K562 (cell line): ENCODE measurements around the gene LAMA2. TPM values are rescaled to one million over a fixed set of nuclear protein-coding genes. Genes with fewer than 3 reads are reported as not detected.

ENCODE experiments used
- ATAC-seq: fragments of 200-7000 bp; cut with Tn5 transposase; 3 replicates; pipeline ENCODE4 v1.9.1; 2020; ENCODE audit warnings: moderate library complexity
- BruUV-seq: library from RNA; stranded (reverse); fragments of 400-500 nt; replicated peaks from 2 replicates; lab custom pipeline; 2021; lab: Mats Ljungman, UMichigan
- CTCF ChIA-PET: fragments of 300-600 bp; formaldehyde crosslinking; extraction: SDS; loops from one replicate; lab custom pipeline; 2021; ENCODE audit warnings: low intra/inter-chr PET ratio; lab: Yijun Ruan, JAX
- POLR2A ChIA-PET: fragments of 300-600, 350-650 bp; sonication (Branson Sonifier 250); formaldehyde crosslinking; extraction: SDS; loops from one replicate; lab custom pipeline; 2021; ENCODE audit warnings: antibody characterized with exemption, inconsistent platforms; lab: Yijun Ruan, JAX
- DNase-seq, 4 experiments: peaks; one replicate each; pipeline versions ENCODE4 v3.0.0 to v3.0.0-alpha.2; 2011 to 2018; ENCODE audit warnings: low spot score in 3 of 4, mixed read lengths in 3 of 4; ENCODE audit errors: extremely low read depth in 1 of 4
- FAIRE-seq: peaks from 2 replicates; lab custom pipeline; 2011; peaks lifted over from hg19 to GRCh38; lab: Jason Lieb, UNC
- H2AFZ ChIP-seq: 2 replicates; pipeline ENCODE4 v1.6.0; 2011; ENCODE audit warnings: low read depth, low read length, control low read depth, inconsistent platforms
- H3K27ac ChIP-seq: fragments of 200-600 bp; 3 replicates; pipeline ENCODE4 v1.8.0; 2011; ENCODE audit warnings: low read depth, mild to moderate bottlenecking, control low read depth, inconsistent platforms, low read length, moderate library complexity, mixed read lengths; ENCODE audit errors: extremely low read depth
- H3K27me3 ChIP-seq, 2 experiments: fragments of 300-600 bp in 1 of 2; 2 replicates in 1 of 2; 3 replicates in 1 of 2; pipeline versions ENCODE4 v1.6.0 to v1.8.0; 2011; ENCODE audit warnings: inconsistent platforms in 2 of 2, low read length in 2 of 2, mild to moderate bottlenecking in 1 of 2, mixed read lengths in 1 of 2, moderate library complexity in 1 of 2; ENCODE audit not compliant: control insufficient read depth in 2 of 2, insufficient read depth in 2 of 2
- H3K36me3 ChIP-seq: fragments of 300-600 bp; 3 replicates; pipeline ENCODE4 v1.8.0; 2011; ENCODE audit warnings: mild to moderate bottlenecking, low read length, inconsistent platforms; ENCODE audit not compliant: control insufficient read depth, insufficient read depth
- H3K4me1 ChIP-seq, 2 experiments: fragments of 200-600 bp in 1 of 2; replicated peaks in 1 of 2; 2 replicates in 1 of 2; 3 replicates in 1 of 2; pipeline versions ENCODE4 v1.5.1 to v1.8.0; 2011; ENCODE audit warnings: inconsistent platforms in 2 of 2, low read length in 2 of 2, mild to moderate bottlenecking in 1 of 2, mixed read lengths in 1 of 2, moderate library complexity in 1 of 2; ENCODE audit not compliant: control insufficient read depth in 2 of 2, insufficient read depth in 2 of 2
- H3K4me2 ChIP-seq: 2 replicates; pipeline ENCODE4 v1.6.1; 2011; ENCODE audit warnings: low read length, control low read depth, inconsistent platforms, mixed read lengths; ENCODE audit not compliant: insufficient read depth
- H3K4me3 ChIP-seq: fragments of 200-600 bp; sonication (generic), shearing (Covaris generic); 2 replicates; pipeline ENCODE4 v1.5.1; 2016; ENCODE audit warnings: control low read depth, inconsistent platforms
- H3K79me2 ChIP-seq: fragments of 200-600 bp; 3 replicates; pipeline ENCODE4 v1.8.0; 2011; ENCODE audit warnings: low read length, inconsistent platforms; ENCODE audit not compliant: control insufficient read depth, insufficient read depth
- H3K9ac ChIP-seq, 2 experiments: 2 replicates each; pipeline versions ENCODE4 v1.6.0 to v1.6.1; 2011; ENCODE audit warnings: low read depth in 2 of 2, low read length in 2 of 2, control low read depth in 1 of 2, inconsistent platforms in 1 of 2, mild to moderate bottlenecking in 1 of 2, mixed read lengths in 1 of 2; ENCODE audit not compliant: insufficient read depth in 1 of 2
- H3K9me1 ChIP-seq: one replicate; pipeline ENCODE4 v1.6.0; 2011; ENCODE audit warnings: inconsistent platforms, mild to moderate bottlenecking, low read length, moderate library complexity; ENCODE audit not compliant: control insufficient read depth, insufficient read depth
- H3K9me3 ChIP-seq: replicated peaks from 2 replicates; pipeline ENCODE4 v1.5.1; 2011; ENCODE audit warnings: low read depth, low read length, inconsistent platforms; ENCODE audit not compliant: control insufficient read depth, insufficient read depth
- H4K20me1 ChIP-seq: replicated peaks from 2 replicates; pipeline ENCODE4 v1.6.1; 2011; ENCODE audit warnings: low read length, inconsistent platforms, mixed read lengths; ENCODE audit not compliant: control insufficient read depth, insufficient read depth
- BACH1 ChIP-seq: fragments of 200-800 bp; sonication (Bioruptor generic); IDR thresholded peaks from 2 replicates; pipeline ENCODE4 v1.6.1; 2016; ENCODE audit warnings: missing genetic modification characterization, missing compliant biosample characterization
- BHLHE40 ChIP-seq: IDR thresholded peaks from 2 replicates; pipeline ENCODE4 v1.6.1; 2011; ENCODE audit warnings: low read length, improper control_type of control experiment
- CBFA2T2 ChIP-seq: fragments of 450-650 bp; conservative IDR thresholded peaks from 2 replicates; pipeline ENCODE4 v1.6.1; 2017; ENCODE audit warnings: mild to moderate bottlenecking
- CHD2 ChIP-seq: IDR thresholded peaks from 2 replicates; pipeline ENCODE4 v1.6.1; 2011; ENCODE audit warnings: low read depth, low read length
- COPS2 ChIP-seq: fragments of 450-650 bp; conservative IDR thresholded peaks from 2 replicates; pipeline ENCODE4 v1.6.1; 2016; ENCODE audit warnings: mild to moderate bottlenecking, moderate library complexity
- CTBP1 ChIP-seq: fragments of 450-650 bp; IDR thresholded peaks from 2 replicates; pipeline ENCODE4 v1.6.1; 2016; ENCODE audit warnings: borderline replicate concordance
- FOXJ2 ChIP-seq: fragments of 200-800 bp; sonication (Bioruptor generic); IDR thresholded peaks from 2 replicates; pipeline ENCODE4 v1.6.1; 2016; ENCODE audit warnings: missing genetic modification characterization, missing compliant biosample characterization
- FOXK1 ChIP-seq: sonication (generic); formaldehyde crosslinking; IDR thresholded peaks from 2 replicates; pipeline ENCODE4 v1.8.0; 2022; ENCODE audit warnings: missing genetic modification reagents, mild to moderate bottlenecking, borderline replicate concordance
- KLF10 ChIP-seq: fragments of 250-450 bp; sonication (Bioruptor Pico); IDR thresholded peaks from 2 replicates; pipeline ENCODE4 v1.6.1; 2021; ENCODE audit warnings: matching md5 sums
- MBD2 ChIP-seq: sonication (generic); IDR thresholded peaks from 2 replicates; pipeline ENCODE4 v1.6.1; 2016; ENCODE audit warnings: low read depth, borderline replicate concordance
- MYBL2 ChIP-seq, 2 experiments: fragments of 450-650 bp in 1 of 2; sonication (generic) in 1 of 2; formaldehyde crosslinking in 1 of 2; IDR thresholded peaks; 2 replicates each; pipeline versions ENCODE4 v1.6.1 to v1.8.1; 2017 to 2022; ENCODE audit warnings: borderline replicate concordance in 1 of 2, inconsistent platforms in 1 of 2, low read depth in 1 of 2, mild to moderate bottlenecking in 1 of 2, missing genetic modification reagents in 1 of 2, moderate library complexity in 1 of 2
- PTBP1 ChIP-seq: fragments of 200-400 bp; formaldehyde crosslinking; IDR thresholded peaks from 2 replicates; pipeline ENCODE4 v1.6.1; 2017; ENCODE audit warnings: low read depth, low read length
- RBM15 ChIP-seq: fragments of 200-400 bp; formaldehyde crosslinking; IDR thresholded peaks from 2 replicates; pipeline ENCODE4 v1.6.1; 2018; ENCODE audit warnings: mild to moderate bottlenecking, low read length, moderate library complexity; ENCODE audit not compliant: insufficient read depth
- TEAD4 ChIP-seq, 2 experiments: sonication (generic) in 1 of 2; formaldehyde crosslinking in 1 of 2; IDR thresholded peaks; 2 replicates each; pipeline versions ENCODE4 v1.6.1 to v1.8.0; 2012 to 2022; ENCODE audit warnings: borderline replicate concordance in 1 of 2, inconsistent platforms in 1 of 2, low read length in 1 of 2, mild to moderate bottlenecking in 1 of 2, missing genetic modification reagents in 1 of 2
- TSHZ1 ChIP-seq: fragments of 250-450 bp; sonication (Bioruptor Pico); IDR thresholded peaks from 2 replicates; pipeline ENCODE4 v1.4.0; 2020; ENCODE audit warnings: mild to moderate bottlenecking, moderate library complexity
- ZBTB43 ChIP-seq: sonication (generic); formaldehyde crosslinking; IDR thresholded peaks from 2 replicates; pipeline ENCODE4 v1.8.0; 2023; ENCODE audit warnings: mild to moderate bottlenecking, missing genetic modification reagents
- ZC3H4 ChIP-seq: sonication (generic); formaldehyde crosslinking; IDR thresholded peaks from 2 replicates; pipeline ENCODE4 v1.9.0; 2021; ENCODE audit warnings: missing genetic modification reagents, borderline replicate concordance
- ZNF586 ChIP-seq: fragments of 450-650 bp; formaldehyde crosslinking; conservative IDR thresholded peaks from 2 replicates; pipeline ENCODE4 v1.4.0; 2020; ENCODE audit warnings: mild to moderate bottlenecking, moderate library complexity
- ZSCAN29 ChIP-seq: fragments of 450-650 bp; IDR thresholded peaks from 2 replicates; pipeline ENCODE4 v1.6.1; 2017
- WGBS: fragments of 100-300 bp; shearing (Covaris generic); methylation state at CpG from one replicate; pipeline ENCODE4 v1.1.6; 2016; ENCODE audit warnings: low coverage, mixed read lengths; ENCODE audit not compliant: insufficient coverage; ENCODE audit errors: missing lambda C conversion rate; 5-methylcytosine and 5-hydroxymethylcytosine counted together
- in situ Hi-C: fragments of 300-500 bp; cut with MboI; formaldehyde crosslinking; loops from 4 replicates; pipeline ENCODE4 v1.15.0; 2018; ENCODE audit warnings: inconsistent platforms, mixed read lengths
- intact Hi-C: fragments of 100-400 bp; cut with micrococcal nuclease; formaldehyde crosslinking; loops from 2 replicates; pipeline ENCODE4 v1.14.2; 2022
- polyA plus RNA-seq, 8 experiments: library from polyadenylated mRNA; depleted of rRNA in 4 of 8; stranded (reverse) in 5 of 8; unstranded in 3 of 8; fragments of >200 nt; fragmentation: Nextera tagmentation in 2 of 8; fragmentation: Illumina TruSeq in 1 of 8; extraction: Ambion mirVana in 2 of 8; extraction: Trizol in 1 of 8; gene quantifications; 2 replicates each; pipeline versions ENCODE4 v1.2.1 to v1.2.3, GENCODE V29; 2011 to 2014; ENCODE audit warnings: inconsistent platforms in 1 of 8, missing spikeins in 1 of 8
- total RNA-seq, 7 experiments: library from RNA; depleted of rRNA in 6 of 7; stranded (reverse); fragments of >200 nt in 6 of 7; fragmentation: Illumina TruSeq in 2 of 7; extraction: Trizol in 2 of 7; gene quantifications; 2 replicates each; pipeline versions ENCODE4 v1.2.1 to v1.2.3, GENCODE V29; 2011 to 2021; ENCODE audit warnings: low replicate concordance in 1 of 7

The LAMA2 gene
- total and polyA plus RNA-seq, 9 of the 15 experiments (the other 6 are each of a cell fraction or from before 2014, with no cell fraction given): 0.04 to 1.5 (median 0.36) TPM

- no peak for TF ChIP-seq ZNF586 (CRISPR knock-in tag)
- TF ChIP-seq ZC3H4 (CRISPR knock-in tag): no peak
- TF ChIP-seq MBD2: no peak
- no peak for TF ChIP-seq FOXK1
- no peak for TF ChIP-seq TEAD4 (IDR thresholded peaks at IDR 0.05; ENCODE audit: low read length)
- no peak for TF ChIP-seq TEAD4 (CRISPR knock-in tag; IDR thresholded peaks at IDR 0.05; ENCODE audit: borderline replicate concordance)
- no peak for TF ChIP-seq CBFA2T2
- TF ChIP-seq, all 486 proteins: peak for 0
Observed at GRCh38 chr6:129309154-129309553, 426.2 kb downstream of the LAMA2 start (continued).

- Histone ChIP-seq H3K9me3 (no peaks in the 10 kb centered on the region), H4K20me1 (no peaks in the 10 kb centered on the region), H3K4me1 (no peaks in the 10 kb centered on the region), H3K9me1 (no peaks in the 10 kb centered on the region), H3K36me3 (no peaks in the 10 kb centered on the region), H3K4me3 (no peak overlapping the region), H3K4me2 (no peak overlapping the region), H3K9ac (no peak overlapping the region), H3K79me2 (no peaks in the 10 kb centered on the region), H2AFZ (no peak overlapping the region), H3K27ac (no peak overlapping the region), H3K27me3 (no peaks in the 10 kb centered on the region)
- BruUV-seq: no TSS peak
- POLR2A ChIA-PET: no interaction called here
- DNase-seq (no peak), FAIRE-seq (no peak), ATAC-seq (no peak)
- intact Hi-C loops: no loop called here
- CTCF ChIA-PET: no interaction called here
- in situ Hi-C loops: no loop called here
- 2% methylated on average over 3 of the region's 3 CpGs for WGBS
- no peak for TF ChIP-seq COPS2
- TF ChIP-seq ZBTB43 (CRISPR knock-in tag): no peak
- TF ChIP-seq PTBP1: no peak
- TF ChIP-seq BHLHE40: no peak
- TF ChIP-seq BACH1: no peak
- TF ChIP-seq FOXJ2 (tag): no peak
- TF ChIP-seq RBM15: no peak
- TF ChIP-seq TSHZ1 (CRISPR knock-in tag): no peak
- no peak for TF ChIP-seq MYBL2 (IDR thresholded peaks at IDR 0.05; ENCODE audit: low read depth)
- TF ChIP-seq MYBL2 (CRISPR knock-in tag; IDR thresholded peaks at IDR 0.05; ENCODE audit: borderline replicate concordance): no peak
- TF ChIP-seq CHD2: no peak
- no peak for TF ChIP-seq CTBP1
- no peak for TF ChIP-seq KLF10
- TF ChIP-seq ZSCAN29: no peak
Observed at GRCh38 chr6:129312880-129313279, 429.9 kb downstream of the LAMA2 start.
